T1000 (cell line): ENCODE results near the gene SUPT3H.

Experiments used
- DNase-seq: peaks from one replicate; lab custom pipeline; 2025; ENCODE audit warnings: mixed read lengths; lab: John Stamatoyannopoulos, UW

The SUPT3H gene

DNA sequence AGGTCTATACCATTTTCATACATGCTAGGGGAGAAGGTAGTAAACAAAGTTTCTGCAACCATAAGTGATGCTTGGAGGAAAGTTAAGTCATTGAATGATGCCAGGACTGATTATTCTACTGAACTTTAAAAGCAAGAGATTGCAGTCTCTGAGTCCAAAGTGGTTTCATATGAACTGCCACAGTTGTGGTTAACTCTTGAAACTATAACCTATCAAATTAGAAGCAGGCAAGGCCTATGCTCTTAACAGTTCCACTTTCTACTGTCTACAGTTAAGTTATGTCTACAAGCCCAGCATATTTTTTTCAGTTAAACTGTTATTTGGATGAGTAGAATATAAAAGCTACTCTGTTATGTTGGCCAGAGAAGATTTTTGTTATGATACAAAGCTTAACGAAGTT lies 376.1 kb downstream of the SUPT3H start:
- no peak for DNase-seq

DNA sequence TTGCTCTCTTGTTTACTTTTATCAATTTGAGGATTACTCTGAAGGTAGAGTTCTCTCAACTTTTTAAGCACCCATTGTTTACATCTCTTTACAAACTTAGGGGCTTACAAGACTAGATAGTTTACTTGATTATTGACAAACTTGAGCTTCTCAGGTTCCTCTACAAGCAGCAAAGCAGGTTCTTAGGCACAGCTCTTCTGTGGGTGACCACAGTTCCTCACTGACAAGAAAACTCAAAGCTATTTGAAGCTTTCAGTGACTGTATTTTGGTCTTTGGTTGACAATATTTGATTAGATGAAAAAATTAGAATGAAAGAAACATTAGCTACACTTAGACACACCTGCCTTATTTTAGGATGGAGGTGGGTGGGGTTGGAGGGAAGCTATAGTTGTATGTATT lies 376.9 kb downstream of the SUPT3H start:
- DNase-seq: no peak

DNA sequence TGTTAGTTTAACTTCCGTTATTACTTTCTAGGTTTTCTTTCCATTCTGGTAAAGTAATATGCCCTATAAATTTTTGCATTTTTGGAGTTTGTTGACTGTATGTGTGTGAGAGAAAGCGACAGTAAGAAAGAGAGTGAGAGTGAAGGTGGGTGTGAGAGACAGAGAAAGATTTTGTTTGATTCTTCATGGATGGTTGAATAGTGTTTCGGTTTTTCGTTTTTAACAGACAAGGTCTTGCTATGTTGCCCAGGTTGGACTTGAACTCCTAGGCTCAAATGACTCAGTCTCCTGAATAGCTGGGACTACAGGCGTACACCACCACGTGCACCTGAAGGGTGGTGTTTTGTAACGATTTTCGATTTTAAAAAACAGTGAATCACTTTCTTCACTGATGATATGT lies 378.7 kb downstream of the SUPT3H start:
- DNase-seq: no peak

- no peak for DNase-seq
Measured at GRCh38 chr6:44995486-44996132, 382.1 kb downstream of the SUPT3H start.

DNA sequence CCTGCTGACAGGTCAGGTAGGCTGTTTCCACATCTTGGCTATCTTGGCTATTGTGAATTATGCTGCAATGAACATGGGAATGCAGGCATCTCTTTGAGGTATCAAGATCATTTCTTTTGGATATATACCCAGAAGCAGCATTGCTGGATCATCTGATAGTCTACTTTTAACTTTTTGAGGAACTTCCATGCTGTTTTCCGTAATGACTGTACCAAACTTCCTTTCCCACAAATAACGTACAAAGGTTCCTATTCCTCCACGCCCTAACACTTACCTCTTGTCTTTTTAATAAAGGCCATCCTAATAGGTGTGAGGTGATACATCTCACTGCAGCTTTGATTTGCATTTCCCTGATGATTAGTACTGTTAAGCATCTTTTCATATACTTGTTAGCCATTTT lies 388.3 kb downstream of the SUPT3H start:
- no peak for DNase-seq

- DNase-seq: no peak
Measured at GRCh38 chr6:44985006-44985405, 392.7 kb downstream of the SUPT3H start.

- DNase-seq: no peak
Measured at GRCh38 chr6:44983467-44984365, 394.0 kb downstream of the SUPT3H start.

DNA sequence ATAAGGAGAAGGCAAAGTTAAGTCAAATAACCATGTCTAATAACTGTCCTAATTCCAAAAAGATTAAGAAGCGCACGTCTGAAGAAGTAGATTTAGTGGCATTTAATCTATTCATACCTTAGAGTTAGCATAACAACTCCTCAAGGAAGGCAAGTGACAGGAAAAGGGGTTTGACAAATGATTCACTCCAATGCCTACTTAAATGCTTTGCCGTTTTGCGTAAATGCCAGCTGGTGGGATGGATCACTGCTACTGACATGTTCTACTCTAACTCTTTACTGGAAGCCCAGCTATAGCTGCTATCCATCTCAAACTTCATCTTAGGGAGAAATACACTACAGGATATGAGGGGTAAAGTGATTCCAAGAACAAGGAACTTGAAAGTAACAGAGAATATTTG lies 396.9 kb downstream of the SUPT3H start:
- DNase-seq: no peak

- no peak for DNase-seq
Measured at GRCh38 chr6:44976677-44977641, 400.8 kb downstream of the SUPT3H start.

- no peak for DNase-seq
Measured at GRCh38 chr6:44974511-44974910, 403.2 kb downstream of the SUPT3H start.

DNA sequence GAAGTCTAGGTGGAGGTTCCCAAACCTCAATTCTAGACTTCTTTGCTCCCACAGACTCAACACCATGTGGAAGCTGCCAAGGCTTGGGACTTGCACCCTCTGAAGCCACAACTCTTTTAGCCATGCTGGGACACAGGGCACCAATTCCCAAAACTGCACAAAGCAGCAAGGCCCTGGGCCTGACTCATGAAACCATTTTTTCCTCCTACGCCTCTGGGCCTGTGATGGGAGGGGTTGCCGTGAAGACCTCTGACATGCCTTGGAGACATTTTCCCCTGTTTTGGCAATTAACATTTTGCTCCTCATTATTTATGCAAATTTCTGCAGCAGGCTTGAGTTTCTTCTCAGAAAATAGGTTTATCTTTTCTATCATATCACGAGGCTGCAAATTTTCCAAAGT lies 405.0 kb downstream of the SUPT3H start:
- no peak for DNase-seq

DNA sequence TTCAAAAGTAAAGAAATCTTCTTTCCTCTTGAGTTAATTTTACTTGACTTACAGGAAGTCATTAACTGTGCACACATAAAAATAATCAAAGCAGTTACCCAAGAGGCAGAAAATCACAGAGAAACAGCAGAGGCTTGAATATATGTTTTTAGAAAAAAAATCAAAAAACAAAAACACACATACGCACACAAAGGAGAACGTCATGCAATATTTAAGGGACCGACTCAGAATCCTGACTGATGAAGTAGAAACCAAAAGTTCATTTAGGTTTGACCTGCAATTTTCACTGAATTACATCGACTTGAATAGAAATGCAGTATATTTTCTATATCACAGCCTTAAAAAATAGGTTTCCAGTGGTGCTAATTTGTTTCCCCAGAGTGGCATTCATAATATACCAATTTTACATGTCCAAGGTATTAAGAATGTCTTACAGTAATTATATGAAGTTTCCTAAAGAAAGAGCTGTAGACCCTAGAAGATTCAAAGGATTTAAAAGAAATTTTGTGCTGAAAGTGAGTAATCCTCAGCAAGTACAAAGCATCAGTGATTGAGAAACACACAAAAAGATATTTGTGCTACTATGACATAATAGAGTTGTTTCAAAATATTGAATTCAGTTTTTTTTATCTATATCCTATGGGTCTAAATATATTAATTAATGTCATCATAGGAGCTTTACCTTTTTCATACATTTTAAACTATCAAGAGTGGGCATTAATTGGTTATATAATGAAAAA lies 408.1 kb downstream of the SUPT3H start:
- DNase-seq: no peak

DNA sequence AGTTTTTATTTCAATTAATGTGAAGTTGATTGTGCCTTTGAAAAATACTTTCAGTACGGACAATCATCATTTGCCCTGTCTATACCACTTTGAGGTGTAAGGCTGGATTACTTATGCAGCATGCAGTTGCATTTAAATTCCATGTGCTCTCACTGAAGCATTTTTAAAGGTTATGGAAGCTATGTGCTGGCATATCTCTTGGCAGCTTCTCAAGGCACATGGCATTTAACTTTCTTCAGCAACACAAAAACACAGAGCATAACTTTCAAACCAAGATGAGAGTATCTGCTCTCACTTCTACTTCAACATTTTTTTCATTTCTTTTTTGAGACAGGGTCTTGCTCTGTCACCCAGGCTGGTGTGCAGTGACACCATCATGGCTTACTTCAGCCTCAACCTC lies 410.3 kb downstream of the SUPT3H start:
- no peak for DNase-seq

- DNase-seq: no peak
Measured at GRCh38 chr6:44966449-44967092, 411.2 kb downstream of the SUPT3H start.

DNA sequence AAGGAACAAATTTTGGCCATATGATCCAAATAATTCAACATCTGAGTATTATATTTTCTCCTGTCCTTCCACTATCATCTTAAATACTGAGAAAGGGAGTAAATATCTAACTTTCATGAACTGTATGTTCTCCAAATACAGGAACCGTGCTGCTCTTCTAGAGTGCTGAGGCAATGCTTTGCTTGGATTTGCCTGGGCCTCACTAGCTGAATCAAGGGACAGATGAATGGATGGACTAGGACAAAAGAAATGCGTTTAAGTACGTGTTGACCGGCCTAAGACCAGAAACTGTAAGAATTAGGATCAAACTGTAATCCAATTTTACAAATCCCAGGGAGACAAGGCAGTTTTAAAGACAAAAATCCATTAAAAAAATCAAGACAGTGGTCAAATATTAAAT lies 412.0 kb downstream of the SUPT3H start:
- DNase-seq: no peak

DNA sequence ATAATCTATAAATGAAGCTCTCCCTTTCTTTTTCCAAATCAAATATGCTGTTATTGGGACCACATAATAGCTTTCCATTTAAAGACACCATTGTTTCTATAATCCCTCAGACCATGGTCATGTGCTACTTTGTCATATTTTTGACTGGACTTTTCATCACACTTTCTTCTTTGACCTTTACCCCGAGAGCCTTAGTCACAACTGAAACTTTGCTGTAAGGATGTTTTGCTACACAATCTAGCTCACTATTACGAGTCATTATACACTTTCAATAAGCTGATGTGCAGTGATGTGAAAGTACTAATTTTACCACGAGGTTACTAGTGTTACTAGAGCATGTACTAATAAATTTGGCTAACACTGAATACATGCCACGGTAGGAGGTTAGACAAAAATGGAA lies 416.8 kb downstream of the SUPT3H start:
- no peak for DNase-seq

DNA sequence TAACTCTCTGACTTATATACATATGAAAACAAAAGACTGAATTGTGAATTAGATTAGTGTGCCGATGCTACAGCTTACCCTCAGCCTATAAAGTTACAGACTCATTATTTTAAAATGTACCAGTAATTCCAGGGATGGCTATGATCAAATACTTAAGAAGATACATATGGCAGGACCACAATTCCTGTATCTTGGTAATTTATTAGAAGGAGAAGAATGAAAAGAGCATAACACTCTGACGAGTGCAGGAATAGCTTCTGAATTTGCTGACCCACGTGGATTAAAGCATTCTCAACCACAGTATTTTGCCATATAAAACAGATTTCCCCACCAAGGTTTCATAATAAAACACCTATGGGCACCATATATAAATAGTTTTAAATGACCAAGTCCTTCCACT lies 418.1 kb downstream of the SUPT3H start:
- no peak for DNase-seq

- DNase-seq: no peak
Measured at GRCh38 chr6:44957156-44957555, 420.6 kb downstream of the SUPT3H start.

GRCh38 chr6:44956396-44956795 lies 421.3 kb downstream of the SUPT3H start:
- DNase-seq: no peak

GRCh38 chr6:44955145-44955544 lies 422.6 kb downstream of the SUPT3H start:
- DNase-seq: no peak

- no peak for DNase-seq
Measured at GRCh38 chr6:44954281-44954680, 423.5 kb downstream of the SUPT3H start.
